HG03103 (cell line): ENCODE measurements around the gene RARG.

Experiments
- ATAC-seq: cut with Tn5 transposase; IDR thresholded peaks from one replicate; pipeline ENCODE4 v1.9.1; 2021; ENCODE audit warnings: low read depth; ENCODE audit not compliant: unreplicated experiment

The RARG gene

DNA sequence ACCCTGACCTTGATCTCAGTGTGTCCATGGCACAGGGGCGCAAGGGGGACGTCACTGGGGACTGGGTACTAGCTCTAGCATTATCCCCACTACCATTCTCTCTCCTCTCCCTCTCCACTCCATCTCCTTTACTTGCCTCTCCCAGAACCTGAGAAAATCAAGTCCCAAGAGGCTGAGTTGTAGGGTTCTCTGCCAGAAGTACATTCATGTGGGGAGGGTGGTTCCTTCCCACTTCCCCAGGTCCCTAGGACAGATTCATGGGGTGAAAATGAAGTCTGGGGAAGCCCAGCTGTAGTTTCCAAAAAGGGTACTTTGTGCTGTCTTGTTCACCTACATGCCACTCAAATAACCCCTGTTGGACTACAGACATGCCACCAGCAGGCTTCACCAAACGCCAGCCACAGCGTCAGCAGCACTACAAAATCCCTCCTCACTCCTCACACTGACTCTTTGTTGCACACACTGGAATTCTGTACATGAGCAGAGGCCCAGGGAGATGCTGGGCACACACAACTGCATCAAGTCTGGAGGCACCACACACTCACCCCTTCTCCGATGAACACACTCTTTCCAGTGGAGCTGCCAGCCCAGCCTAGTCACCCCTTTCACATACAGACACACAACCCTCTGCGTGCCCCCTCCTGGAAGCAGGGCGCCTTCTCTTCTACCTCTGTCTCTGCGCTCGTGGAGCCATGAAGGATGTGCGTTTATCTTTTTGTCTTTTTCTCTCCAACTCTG is 6.9 kb downstream of the RARG start:
- ATAC-seq: no peak

DNA sequence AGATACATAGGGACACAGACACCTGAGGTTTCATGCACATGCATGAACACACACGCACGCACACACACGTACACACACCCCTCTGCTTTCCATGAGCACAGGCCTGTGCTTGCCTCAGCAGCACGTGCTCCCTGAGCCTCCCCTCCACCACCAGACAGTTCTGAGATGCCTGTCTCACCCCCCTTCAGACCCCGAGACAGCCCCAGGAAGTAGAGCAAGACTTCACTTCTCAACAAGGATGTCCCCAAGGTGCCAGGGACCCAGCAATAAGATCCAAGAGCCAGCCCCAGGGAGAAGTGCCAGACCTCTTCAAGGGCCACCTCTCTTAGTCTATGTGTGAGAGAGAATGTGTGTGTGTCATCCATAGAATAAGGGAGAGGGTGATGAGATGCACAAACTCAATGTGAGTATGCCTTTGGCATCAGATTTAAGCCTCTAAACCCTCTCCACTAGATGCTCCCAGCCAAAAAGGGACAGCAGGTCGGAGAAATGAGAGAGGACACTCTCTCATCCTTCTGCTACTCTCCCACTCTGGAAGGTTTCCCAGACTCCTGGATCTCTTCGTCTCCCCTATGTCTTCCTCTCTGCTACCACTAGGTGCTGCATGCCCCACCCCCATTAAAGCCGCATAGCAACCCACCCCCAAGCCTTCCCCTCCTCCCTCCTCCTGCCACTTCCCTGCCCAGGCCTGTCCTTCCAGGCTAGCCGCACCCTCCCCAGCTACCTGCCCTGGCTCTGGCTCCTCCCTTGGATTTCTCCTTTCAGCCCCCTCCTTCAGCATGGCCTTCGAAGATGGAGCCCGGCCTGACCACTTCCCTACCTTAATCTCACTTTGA is 7.7 kb downstream of the RARG start:
- ATAC-seq: no peak

DNA sequence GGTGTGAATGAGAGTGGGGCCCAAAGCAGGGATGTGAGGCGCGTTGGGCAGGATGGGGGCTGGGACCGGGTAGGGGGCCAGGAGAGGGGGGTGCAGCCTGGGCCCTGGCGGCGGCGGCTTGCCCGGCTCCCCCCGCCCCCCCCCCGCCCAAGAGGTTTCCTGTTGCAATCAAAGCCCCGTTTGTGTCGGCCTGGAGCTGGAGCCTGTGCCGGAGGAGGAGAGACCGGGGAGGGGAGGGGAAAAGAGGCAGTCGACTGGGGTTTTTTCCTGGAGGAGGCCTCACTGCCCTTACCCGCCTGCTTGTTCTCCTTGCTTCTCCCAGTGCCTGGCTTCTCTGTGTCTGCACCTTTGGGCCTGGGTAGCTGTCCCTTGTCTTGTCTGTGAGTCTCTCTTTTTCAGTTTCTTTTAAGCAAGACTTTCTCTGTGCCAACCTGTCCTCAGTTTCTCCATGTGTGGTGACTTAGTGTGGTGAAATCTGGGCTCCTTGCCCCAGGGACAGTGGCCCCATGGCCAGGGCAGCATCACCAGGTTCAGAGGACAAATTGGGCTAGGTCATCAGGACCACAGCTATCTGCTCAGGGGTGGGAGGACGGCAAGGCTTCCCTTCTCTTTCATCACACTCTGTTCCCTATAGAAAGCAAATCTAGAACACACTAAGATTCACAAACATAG is 8.5 kb downstream of the RARG start:
- ATAC-seq: no peak

DNA sequence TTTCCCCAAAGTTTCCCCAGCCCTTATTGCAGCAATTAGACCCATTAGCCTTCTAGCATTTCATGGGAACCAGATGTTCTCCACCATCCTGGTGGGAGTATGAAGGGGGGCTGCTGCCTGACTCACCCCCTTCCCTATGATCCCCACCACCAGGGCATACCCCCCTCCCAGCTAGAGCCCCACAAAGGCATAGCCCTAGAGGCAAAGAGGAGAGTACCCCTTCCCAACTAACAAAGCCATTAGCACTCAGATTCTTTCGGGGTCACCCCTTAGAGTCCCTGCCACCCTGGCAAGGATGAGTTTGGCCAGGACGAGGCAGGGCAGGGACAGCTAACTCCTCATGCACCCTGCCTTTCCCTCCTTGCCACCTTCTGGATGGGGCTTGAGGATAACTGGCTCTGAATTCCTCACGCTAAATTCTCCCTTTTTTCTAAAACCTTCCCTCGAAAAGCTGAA is 9.2 kb downstream of the RARG start:
- no peak for ATAC-seq

DNA sequence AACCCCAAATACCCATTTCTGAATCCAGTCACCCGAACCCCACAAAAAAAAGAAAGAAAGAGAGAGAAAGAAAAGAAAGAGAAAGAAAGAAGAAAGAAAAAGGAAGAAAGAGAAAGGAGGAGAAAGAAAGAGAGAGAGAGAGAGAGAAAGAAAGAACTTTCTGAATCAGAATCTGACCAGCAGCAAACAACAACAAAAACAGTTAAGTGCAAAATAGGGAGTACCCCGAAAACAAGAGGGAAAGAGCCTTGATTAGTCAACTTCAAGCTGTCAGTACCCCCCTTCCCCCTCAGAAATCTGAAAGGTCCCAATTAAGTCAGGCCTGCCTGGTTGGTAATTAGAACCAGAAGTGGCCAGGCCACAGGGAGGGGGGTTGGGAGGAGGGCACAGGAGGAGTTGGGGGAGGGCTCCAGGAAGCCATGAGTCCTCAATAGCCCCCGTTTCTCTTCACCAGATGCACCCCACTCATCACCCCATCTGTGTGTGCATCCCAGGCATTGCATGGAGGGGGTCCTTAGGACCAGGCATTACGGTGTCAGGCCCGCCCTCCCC is 9.8 kb downstream of the RARG start:
- ATAC-seq: no peak

DNA sequence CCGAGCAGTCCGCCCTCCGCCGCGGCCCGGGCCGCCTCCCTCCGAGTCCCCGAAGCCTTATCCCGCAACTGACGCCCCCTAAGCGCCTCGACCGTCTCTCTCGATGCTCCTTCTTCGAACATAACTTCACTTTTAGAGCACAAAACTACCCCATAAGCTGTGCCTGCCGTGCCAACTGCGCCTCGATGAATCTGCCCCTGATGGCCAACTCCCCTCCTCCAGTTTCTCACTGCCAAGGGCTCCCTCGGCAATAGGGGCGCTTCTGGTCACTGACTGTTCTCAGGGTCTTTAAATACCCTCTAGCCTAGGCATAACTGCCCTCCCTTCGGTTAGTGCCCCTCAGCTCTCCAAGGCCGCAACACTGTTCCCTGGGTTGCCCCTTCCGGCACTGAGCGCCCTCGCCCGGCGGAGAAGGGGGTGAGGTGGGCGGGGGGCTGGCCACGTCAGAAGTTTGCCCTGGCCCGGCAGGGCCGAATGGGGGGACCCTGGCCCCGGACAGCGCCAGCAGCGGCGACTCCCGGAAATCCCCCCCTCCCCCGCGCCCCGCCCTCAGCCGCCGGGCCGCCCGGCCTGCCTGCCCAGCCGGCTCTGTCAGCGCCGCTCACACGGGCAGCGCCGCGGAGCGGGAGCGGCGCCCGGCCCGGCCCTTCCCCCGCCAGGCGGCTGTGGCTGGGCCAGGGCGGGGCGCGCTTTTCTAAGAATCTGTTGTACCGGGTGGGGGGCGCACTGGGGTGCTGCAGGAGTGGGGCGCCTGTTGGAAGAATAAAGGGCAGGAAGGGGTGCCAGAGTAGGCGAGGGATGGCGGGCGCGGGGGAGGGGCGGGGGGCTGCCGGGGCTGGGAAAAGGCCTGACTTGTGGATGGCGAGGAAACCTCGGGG is 10.6 kb downstream of the RARG start:
- peak; percentile 25 for ATAC-seq

DNA sequence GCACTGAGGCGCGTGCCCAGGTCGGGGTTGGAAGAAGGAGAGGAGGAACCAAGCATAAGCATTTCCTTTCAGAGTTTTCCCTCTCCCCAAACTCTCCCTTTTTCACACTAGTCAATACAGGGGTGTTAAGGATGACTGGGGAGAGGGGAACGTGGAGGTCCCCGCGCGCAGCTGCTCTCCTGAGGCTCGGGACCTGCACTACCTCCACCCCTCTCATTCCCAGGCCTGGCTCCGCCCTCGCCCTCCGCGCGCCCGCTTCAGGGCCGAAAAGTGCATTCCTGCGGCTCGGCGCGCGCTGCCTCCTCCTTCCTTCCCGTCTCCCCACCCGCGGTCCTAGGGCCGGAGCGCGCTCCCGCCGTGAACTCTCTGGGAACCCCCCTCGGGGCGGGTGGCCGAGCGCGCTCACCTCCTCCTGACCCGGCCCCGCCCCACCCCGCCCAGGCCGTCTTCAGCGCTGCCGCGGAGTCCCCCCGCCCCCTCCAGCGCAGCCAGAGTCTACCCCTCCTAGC is 11.3 kb downstream of the RARG start:
- ATAC-seq: peak; percentile 42

DNA sequence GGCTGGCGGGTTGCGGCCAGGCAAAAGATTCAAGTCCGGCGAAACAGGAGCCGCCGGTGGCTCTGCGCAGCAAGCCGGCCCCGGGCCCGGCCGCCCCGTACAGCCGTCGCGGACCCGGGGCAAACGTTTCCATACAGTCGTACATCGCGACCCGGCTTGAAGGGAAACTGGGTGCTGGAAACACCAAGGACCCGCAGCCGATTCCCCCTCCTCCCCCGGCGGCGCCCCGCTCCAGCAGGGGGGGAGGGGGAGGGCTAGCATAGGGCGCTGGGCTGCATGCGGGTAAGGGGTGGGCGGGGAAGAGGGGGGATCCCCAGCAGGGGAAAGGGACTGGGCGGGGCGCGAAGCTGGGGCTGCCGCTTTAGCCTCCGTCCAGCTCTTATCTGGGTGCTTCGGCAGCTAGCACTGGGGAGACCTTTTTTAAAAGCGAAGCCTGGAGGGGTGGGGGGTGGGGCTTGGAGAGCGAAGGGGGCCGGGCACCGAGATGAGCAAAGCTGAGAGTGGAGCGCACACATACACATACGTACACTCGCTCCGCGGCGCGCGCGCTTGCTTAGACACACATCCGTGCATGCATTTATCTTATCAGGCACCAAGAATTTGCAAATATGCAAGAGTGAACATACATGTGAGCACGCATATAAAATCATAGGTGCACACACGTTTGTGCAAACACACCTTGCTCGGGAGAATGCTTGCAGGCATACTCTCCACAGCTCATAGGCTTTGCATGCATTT is 11.9 kb downstream of the RARG start:
- ATAC-seq: peak; percentile 24

DNA sequence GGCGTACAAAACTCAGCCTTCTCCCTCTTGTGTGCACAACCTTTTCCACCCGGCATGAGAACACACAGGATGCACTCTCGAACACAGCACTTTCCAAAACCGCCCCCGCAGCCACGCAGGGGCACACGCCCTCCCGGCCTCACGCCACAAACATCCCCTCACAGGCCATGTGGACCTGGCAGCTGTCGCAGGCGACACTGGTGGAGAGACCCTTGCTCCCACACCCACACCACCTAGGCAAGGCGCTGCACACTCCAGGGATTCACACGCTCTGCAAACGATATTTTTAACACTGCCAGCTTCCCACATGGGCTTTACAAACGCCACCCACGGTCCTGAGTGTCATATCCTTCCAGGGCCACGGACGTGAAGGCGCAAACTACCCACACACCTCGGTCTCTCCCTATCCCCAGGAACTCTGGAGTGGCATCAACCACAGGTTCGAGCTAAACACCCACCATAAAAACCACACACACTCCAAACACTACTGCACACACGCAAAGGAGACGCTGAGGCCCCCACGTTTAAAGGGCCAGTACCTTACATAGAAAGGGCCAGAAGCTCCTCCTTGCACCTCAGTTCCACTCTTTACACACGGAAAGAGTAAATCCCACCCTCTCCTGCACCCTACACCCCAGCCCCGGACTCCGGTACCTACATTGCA is 12.6 kb downstream of the RARG start:
- no peak for ATAC-seq

DNA sequence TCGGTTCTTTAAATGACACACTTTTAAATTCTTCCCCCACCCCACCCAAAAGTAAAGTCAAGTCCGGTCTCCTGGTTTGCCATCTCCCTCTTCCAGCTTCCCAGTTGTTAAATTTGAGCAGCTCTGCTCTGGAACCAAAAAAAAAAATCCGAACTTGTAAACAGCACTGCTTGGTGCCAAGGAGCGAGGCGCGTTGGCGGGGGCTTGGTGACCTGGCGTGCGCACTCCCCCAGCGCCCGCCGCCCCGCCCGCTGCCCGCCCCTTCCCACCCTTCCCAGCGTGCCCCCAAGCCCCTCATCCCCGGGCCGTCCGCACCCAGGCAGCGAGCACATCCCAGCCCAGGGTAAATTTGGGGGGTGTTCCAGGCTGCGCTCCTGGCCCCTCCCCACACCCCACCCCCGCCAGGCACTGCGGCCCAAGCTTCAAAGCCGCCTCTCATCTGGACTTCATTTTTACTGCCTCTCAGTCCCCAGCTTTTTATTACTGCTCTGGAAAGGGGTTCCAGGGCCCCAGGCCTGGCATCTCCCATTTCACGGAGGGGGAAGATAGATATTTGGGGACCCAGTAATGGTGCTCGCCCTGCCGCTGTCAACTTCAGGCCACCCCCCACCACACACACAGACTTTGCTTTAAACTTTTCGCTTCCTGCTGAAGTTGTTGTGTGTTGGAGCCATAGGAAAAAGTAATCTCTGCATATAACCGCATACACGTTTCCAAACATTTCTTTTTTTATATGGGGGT is 13.3 kb downstream of the RARG start:
- ATAC-seq: no peak

DNA sequence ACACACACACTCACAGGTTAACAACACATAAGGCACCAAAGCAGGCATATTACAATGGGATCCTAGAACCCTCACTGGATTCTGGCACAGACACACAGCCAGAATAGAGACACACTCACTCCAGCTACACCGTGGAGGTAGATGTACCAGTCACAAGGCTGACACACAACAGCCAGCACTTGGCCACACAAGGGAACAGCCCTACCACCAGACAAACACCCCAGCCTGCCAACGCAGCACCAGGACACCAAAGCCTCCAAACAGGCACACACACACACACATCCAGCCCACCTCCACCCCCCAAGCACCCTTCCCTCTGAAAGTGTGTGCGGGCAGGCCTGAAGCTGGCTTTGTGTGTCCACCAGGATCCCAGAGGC is 14.1 kb downstream of the RARG start:
- no peak for ATAC-seq

DNA sequence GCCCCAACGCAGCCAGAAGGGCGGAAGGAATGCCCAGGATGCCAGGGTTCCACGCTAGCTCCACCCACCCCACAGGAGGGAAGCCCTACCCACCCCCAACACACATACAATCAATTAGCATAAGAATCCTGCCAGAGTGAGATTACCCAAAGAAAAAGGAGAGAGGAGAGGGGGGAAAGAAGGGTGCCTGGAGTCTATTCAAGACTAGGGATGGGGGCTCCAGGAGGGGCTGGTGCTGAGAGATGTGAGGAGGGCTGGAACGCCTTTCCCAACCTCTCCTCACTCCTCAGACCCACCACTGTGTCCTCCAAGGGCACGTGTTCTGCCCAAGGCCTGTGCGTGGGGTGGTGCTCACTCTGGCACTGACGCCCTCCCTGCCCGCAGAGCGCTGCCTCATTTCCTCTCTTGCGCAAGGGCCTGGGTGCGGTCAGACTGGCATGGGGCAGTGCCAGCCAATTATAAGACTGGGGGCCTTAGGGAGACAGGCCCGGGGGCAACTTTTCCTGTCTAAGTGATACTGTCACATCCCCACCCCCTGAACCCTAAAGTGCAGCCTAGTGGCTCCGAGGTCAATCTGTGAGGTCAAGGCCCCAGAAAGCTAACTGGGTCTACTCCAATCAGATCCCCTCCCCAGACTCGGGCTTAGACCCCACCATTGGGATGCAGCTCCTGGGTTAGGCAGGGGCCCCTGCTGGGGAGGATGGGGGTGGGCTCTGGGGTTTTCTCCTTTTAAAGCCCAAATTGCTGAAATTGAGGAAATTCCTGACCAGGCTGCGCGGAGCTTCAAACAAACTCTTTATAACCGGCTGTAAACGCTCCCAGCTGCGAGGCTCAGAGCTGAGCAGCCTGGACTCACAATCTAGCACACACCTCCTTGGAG is 14.7 kb downstream of the RARG start:
- no peak for ATAC-seq

DNA sequence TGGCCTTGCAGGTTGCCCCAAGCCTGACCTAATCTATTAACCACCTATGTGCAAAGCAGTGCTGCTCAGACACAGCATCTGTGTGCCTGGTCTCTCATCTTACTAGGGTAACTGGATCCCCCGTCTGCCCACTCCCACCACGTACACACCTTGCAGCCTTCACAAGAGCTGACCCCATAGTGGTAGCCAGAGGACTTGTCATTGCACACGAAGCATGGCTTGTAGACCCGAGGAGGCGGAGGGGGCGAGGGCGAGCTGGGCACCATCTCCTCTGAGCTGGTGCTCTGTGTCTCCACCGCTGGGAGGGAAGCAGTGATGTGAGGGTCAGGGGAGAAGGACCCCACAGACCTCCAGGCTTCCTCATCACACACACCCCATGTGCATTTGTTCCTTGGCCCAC is 16.5 kb downstream of the RARG start:
- ATAC-seq: no peak

DNA sequence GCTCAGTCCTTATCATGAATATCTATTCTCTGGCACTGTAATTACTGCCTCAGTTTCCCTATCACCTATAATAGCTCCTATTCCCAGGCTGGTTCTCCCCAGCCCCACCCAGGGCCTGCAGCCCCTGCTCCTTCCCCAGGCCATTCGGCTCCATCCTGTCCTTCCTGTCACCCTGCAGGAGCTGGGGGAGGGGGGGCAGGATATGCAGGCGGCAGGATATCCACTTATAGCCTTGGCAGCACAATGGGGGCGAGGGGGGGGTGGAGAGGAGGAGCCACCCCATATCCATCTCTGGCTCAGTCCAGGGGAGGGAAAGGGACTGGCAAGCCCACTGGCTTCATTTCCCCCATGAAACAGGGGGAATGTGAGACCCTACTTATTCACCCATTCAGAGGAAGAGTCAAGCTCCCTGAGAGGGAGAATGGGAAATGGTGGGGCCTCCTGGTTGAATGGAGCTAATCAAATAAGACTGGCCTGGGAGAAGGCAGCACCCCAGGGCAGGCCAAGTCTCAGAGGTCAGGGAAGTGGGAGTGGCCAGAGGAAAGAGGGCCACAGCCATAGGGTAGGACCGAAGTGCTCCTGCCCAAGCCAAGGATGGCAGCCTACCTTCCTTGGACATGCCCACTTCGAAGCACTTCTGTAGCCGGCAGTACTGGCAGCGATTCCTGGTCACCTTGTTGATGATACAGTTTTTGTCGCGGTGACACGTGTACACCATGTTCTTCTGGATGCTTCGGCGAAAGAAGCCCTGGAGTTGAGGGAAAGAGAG is 17.1 kb downstream of the RARG start:
- ATAC-seq: no peak

DNA sequence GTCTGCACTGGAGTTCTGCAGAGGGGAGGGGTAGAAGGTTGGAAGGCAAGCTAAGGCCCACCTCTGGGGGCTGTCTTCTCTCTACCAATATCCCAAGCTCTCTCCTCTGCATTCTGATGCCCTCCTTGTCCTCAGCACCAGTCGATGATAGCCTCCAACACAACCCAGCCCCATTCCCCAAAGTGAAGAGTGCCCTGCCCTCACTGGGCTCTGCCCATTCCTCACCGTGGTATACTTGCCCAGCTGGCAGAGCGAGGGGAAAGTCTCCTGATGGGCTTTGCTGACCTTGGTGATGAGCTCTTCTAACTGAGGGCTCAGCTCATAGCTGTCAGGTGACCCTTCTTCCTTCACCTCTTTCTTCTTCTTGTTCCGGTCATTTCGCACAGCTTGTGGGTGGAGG is 17.8 kb downstream of the RARG start:
- ATAC-seq: no peak

DNA sequence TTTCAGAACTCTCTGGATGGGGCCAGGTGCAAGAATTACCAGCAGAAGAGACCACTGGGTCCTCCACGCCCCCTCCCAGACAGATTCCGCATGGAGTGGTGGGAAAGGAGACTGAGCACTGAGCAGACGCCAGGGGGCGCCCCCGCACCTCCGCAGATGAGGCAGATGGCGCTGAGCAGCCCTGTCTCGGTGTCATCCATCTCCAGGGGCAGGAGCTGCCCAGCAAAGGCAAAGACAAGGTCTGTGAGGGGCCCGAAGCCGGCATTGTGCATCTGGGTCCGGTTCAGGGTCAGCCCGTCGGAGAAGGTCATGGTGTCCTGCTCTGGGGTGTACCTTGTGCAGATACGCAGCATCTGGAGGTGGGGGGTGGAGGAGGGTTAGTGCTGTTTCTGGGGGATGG is 18.7 kb downstream of the RARG start:
- ATAC-seq: no peak
